ENCODE measurements around the gene ATP11B.

Gene ATP11B

GRCh38 chr3:182816181-182816580 lies 22.9 kb downstream of the ATP11B start:
- ATAC-seq: no peak
- TF ChIP-seq CSRNP3 (CRISPR knock-in tag; IDR thresholded peaks at IDR 0.05) (no peak), ARNTL (CRISPR knock-in tag; IDR thresholded peaks at IDR 0.05; ENCODE audit: borderline replicate concordance, low read depth) (no peak), ZFP3 (CRISPR knock-in tag; IDR thresholded peaks at IDR 0.05) (no peak), BACH2 (CRISPR knock-in tag; IDR thresholded peaks at IDR 0.05; ENCODE audit: borderline replicate concordance) (no peak), POU6F1 (CRISPR knock-in tag; IDR thresholded peaks at IDR 0.05; ENCODE audit: borderline replicate concordance, low read depth) (no peak), ZNF8 (CRISPR knock-in tag; IDR thresholded peaks at IDR 0.05) (no peak), OSR1 (CRISPR knock-in tag; IDR thresholded peaks at IDR 0.05) (no peak), SNAI2 (CRISPR knock-in tag; IDR thresholded peaks at IDR 0.05) (no peak), CREB5 (CRISPR knock-in tag; IDR thresholded peaks at IDR 0.05; ENCODE audit: low read depth) (no peak), ZNF565 (CRISPR knock-in tag; conservative IDR thresholded peaks at IDR 0.05; ENCODE audit: low read depth) (no peak), ZC3H10 (CRISPR knock-in tag; IDR thresholded peaks at IDR 0.05) (no peak), TSHZ2 (CRISPR knock-in tag; IDR thresholded peaks at IDR 0.05) (no peak), PPARA (CRISPR knock-in tag; IDR thresholded peaks at IDR 0.05; ENCODE audit: borderline replicate concordance) (no peak)

- TF ChIP-seq CSRNP3 (CRISPR knock-in tag; IDR thresholded peaks at IDR 0.05) (no peak), ZNF565 (CRISPR knock-in tag; conservative IDR thresholded peaks at IDR 0.05; ENCODE audit: low read depth) (no peak), BACH2 (CRISPR knock-in tag; IDR thresholded peaks at IDR 0.05; ENCODE audit: borderline replicate concordance) (no peak), GLIS3 (CRISPR knock-in tag; IDR thresholded peaks at IDR 0.05) (no peak), CREB5 (CRISPR knock-in tag; IDR thresholded peaks at IDR 0.05; ENCODE audit: low read depth) (no peak), RARB (CRISPR knock-in tag; IDR thresholded peaks at IDR 0.05) (no peak)
- ATAC-seq: no peak
These were observed 25.1 kb downstream of the ATP11B start for GRCh38 chr3:182818296-182818978.

- ATAC-seq: no peak
- TF ChIP-seq TSHZ2 (CRISPR knock-in tag; IDR thresholded peaks at IDR 0.05): no peak
- TF ChIP-seq ZFP30 (CRISPR knock-in tag; IDR thresholded peaks at IDR 0.05): no peak
- no peak for TF ChIP-seq POU6F1 (CRISPR knock-in tag; IDR thresholded peaks at IDR 0.05; ENCODE audit: borderline replicate concordance, low read depth)
- TF ChIP-seq PATZ1 (CRISPR knock-in tag; IDR thresholded peaks at IDR 0.05; ENCODE audit: borderline replicate concordance): no peak
- no peak for TF ChIP-seq TOX (CRISPR knock-in tag; IDR thresholded peaks at IDR 0.05; ENCODE audit: borderline replicate concordance)
These were observed 28.1 kb downstream of the ATP11B start for GRCh38 chr3:182821221-182821981.
